Neural cell (in vitro differentiated cells): ENCODE results near the gene MOV10L1. TPM values are rescaled to one million over a fixed set of nuclear protein-coding genes. Genes with fewer than 3 reads are reported as not detected.

Experiments used
- H2AFZ ChIP-seq: fragments of 200-600, 300-800 bp; sonication (generic), shearing (Covaris generic); 2 replicates; pipeline ENCODE4 v1.6.0; 2014; ENCODE audit warnings: low read depth, mild to moderate bottlenecking, antibody characterized with exemption, low read length, moderate library complexity
- H3F3A ChIP-seq: fragments of 200-600 bp; shearing (Covaris generic); 2 replicates; pipeline ENCODE4 v1.6.1; 2016; ENCODE audit warnings: mild to moderate bottlenecking, moderate library complexity, mixed read lengths, antibody characterized with exemption, low read length; ENCODE audit not compliant: insufficient read depth, poor library complexity, severe bottlenecking
- H3K27ac ChIP-seq: fragments of 200-600, 300-800 bp; sonication (generic), shearing (Covaris generic); 2 replicates; pipeline ENCODE4 v1.5.1; 2014; ENCODE audit warnings: mild to moderate bottlenecking, low read length, moderate library complexity
- H3K27me3 ChIP-seq: fragments of 300-800, 200-600 bp; sonication (generic), shearing (Covaris generic); 2 replicates; pipeline ENCODE4 v1.6.0; 2014; ENCODE audit warnings: mild to moderate bottlenecking, low read depth, low read length, moderate library complexity; ENCODE audit not compliant: insufficient read depth
- H3K36me3 ChIP-seq: fragments of 300-800, 200-600 bp; sonication (generic), shearing (Covaris generic); 2 replicates; pipeline ENCODE4 v1.5.1; 2014; ENCODE audit warnings: mild to moderate bottlenecking, antibody characterized with exemption, low read length, moderate library complexity; ENCODE audit not compliant: insufficient read depth
- H3K4me2 ChIP-seq: fragments of 300-800, 200-600 bp; sonication (generic), shearing (Covaris generic); 2 replicates; pipeline ENCODE4 v1.6.0; 2014; ENCODE audit warnings: mild to moderate bottlenecking, low read length
- H3K4me3 ChIP-seq: fragments of 300-800, 200-600 bp; sonication (generic), shearing (Covaris generic); 2 replicates; pipeline ENCODE4 v1.5.1; 2014; ENCODE audit warnings: mild to moderate bottlenecking, low read length, moderate library complexity
- H3K79me2 ChIP-seq: fragments of 200-600 bp; shearing (Covaris generic); replicated peaks from 2 replicates; pipeline ENCODE4 v1.6.0; 2014; ENCODE audit warnings: mild to moderate bottlenecking, low read length, moderate library complexity; ENCODE audit not compliant: insufficient read depth
- H3K9ac ChIP-seq: fragments of 300-800, 200-600 bp; sonication (generic), shearing (Covaris generic); 2 replicates; pipeline ENCODE4 v1.6.1; 2016; ENCODE audit warnings: mild to moderate bottlenecking, low read length, mixed read lengths
- H3K9me2 ChIP-seq: fragments of 200-600 bp; shearing (Covaris generic); 2 replicates; pipeline ENCODE4 v1.6.1; 2016; ENCODE audit warnings: mild to moderate bottlenecking, low read length, mixed read lengths; ENCODE audit not compliant: insufficient read depth
- H3K9me3 ChIP-seq: fragments of 200-600, 300-800 bp; sonication (generic), shearing (Covaris generic); 2 replicates; pipeline ENCODE4 v1.6.1; 2016; ENCODE audit warnings: mild to moderate bottlenecking, mixed run types, low read length, moderate library complexity, mixed read lengths
- H4K20me1 ChIP-seq: fragments of 200-600 bp; shearing (Covaris generic); 2 replicates; pipeline ENCODE4 v1.6.1; 2016; ENCODE audit warnings: mild to moderate bottlenecking, mixed run types; ENCODE audit not compliant: insufficient read depth
- CTCF ChIP-seq: fragments of 450-650 bp; IDR thresholded peaks from 2 replicates; pipeline ENCODE4 v1.5.1; 2014; ENCODE audit warnings: antibody characterized with exemption, mild to moderate bottlenecking, moderate library complexity; ENCODE audit not compliant: poor library complexity, severe bottlenecking
- EP300 ChIP-seq: fragments of 450-650 bp; conservative IDR thresholded peaks from 2 replicates; pipeline ENCODE4 v1.6.1; 2014; ENCODE audit warnings: antibody characterized with exemption, mild to moderate bottlenecking, moderate library complexity; ENCODE audit not compliant: poor library complexity, severe bottlenecking
- EZH2 ChIP-seq: fragments of 200-600, 300-800 bp; shearing (Covaris generic), sonication (generic); IDR thresholded peaks from 2 replicates; pipeline ENCODE4 v1.6.1; 2014; ENCODE audit warnings: antibody characterized with exemption, low read length, borderline replicate concordance, mild to moderate bottlenecking; ENCODE audit not compliant: insufficient read depth, poor library complexity, severe bottlenecking
- MXI1 ChIP-seq: fragments of 450-650 bp; conservative IDR thresholded peaks from 2 replicates; pipeline ENCODE4 v1.6.1; 2014; ENCODE audit warnings: antibody characterized with exemption, mild to moderate bottlenecking; ENCODE audit not compliant: poor library complexity, severe bottlenecking
- POLR2AphosphoS5 ChIP-seq: IDR thresholded peaks from 2 replicates; pipeline ENCODE4 v1.6.1; 2012
- RAD21 ChIP-seq: fragments of 450-650 bp; conservative IDR thresholded peaks from 2 replicates; pipeline ENCODE4 v1.6.1; 2014; ENCODE audit warnings: antibody characterized with exemption, mild to moderate bottlenecking, moderate library complexity
- REST ChIP-seq: IDR thresholded peaks from 2 replicates; pipeline ENCODE4 v1.6.1; 2012; ENCODE audit warnings: borderline replicate concordance
- SMC3 ChIP-seq: fragments of 450-650 bp; conservative IDR thresholded peaks from 2 replicates; pipeline ENCODE4 v1.6.1; 2014; ENCODE audit warnings: antibody characterized with exemption, mild to moderate bottlenecking, moderate library complexity; ENCODE audit not compliant: poor library complexity
- TAF1 ChIP-seq: IDR thresholded peaks from 2 replicates; pipeline ENCODE4 v1.6.1; 2012; ENCODE audit warnings: low read depth
- polyA plus RNA-seq: library from polyadenylated mRNA; depleted of rRNA; stranded (reverse); fragments of >200 nt; gene quantifications from 2 replicates; pipeline ENCODE4 v1.2.3, GENCODE V29; 2014

MOV10L1 gene
- polyA plus RNA-seq, 1 donor from 2014 or later = not detected

- no peaks in the 10 kb centered on the region for H3K9me2 ChIP-seq
- peak within 1 kb of the TSS; percentile 42 for H3K27ac ChIP-seq
- peaks cover 20% of the 10 kb centered on the region for H3K79me2 ChIP-seq
- peak within 1 kb of the TSS; percentile 94 for H3K4me2 ChIP-seq
- H3K27me3 ChIP-seq = no peaks in the 10 kb centered on the region
- H3K9me3 ChIP-seq = no peaks in the 10 kb centered on the region
- H3F3A ChIP-seq = no peaks in the 10 kb centered on the region
- TF ChIP-seq POLR2AphosphoS5 (peak; percentile 91), EP300 (no peak), RAD21 (peak; percentile 18), SMC3 (no peak), MXI1 (no peak)
- peaks cover 11% of the 10 kb centered on the region for H3K36me3 ChIP-seq
- no peak within 1 kb of the TSS for H2AFZ ChIP-seq
- H4K20me1 ChIP-seq = peaks cover 3% of the 10 kb centered on the region
- H3K9ac ChIP-seq = peak within 1 kb of the TSS; percentile 81
- peak within 1 kb of the TSS; percentile 86 for H3K4me3 ChIP-seq
These were observed 110.8 kb downstream of the MOV10L1 start, which contains the start of gene SELENOO for GRCh38 chr22:50200461-50201190. SELENOO (plus strand) TSS chr22:50201011; CDS start chr22:50201037, 26 bp downstream.

DNA sequence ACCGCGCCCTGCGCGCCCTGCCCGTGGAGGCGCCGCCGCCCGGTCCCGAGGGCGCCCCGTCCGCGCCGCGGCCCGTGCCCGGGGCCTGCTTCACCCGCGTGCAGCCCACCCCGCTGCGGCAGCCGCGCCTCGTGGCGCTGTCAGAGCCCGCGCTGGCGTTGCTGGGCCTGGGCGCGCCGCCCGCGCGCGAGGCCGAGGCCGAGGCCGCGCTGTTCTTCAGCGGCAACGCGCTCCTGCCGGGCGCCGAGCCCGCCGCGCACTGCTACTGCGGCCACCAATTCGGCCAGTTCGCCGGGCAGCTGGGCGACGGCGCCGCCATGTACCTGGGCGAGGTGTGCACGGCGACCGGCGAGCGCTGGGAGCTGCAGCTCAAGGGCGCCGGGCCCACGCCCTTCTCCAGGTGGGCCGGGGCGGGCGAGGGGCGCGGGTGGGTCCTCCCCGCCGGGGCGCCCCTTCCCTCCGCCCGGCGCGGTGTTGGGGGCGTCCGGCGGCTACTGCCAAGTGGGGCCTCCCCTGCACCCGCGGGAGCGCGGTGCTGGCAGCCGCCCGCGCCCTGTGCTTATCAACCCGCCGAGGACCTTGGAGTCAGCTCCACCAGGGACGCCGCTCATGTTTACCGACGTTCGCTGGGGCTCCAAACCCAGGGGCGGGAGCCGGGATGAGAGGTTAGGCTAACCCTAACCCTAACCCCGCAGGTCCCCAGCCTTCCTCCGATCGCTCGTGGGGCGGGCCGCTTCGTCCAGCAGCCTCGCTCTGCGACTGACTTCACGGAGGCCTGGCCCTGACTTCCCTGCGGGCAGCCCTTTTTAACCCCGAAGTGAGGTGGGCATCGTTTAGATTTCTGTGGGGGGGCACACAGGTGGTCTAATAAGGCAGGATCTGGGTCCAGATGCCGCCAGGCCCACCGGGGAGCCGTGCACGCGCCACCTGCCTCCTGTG is 111.7 kb downstream of the MOV10L1 start:
- H3F3A ChIP-seq = no peaks in the 10 kb centered on the region
- H3K9me3 ChIP-seq = no peaks in the 10 kb centered on the region
- H3K36me3 ChIP-seq = peaks cover 11% of the 10 kb centered on the region
- H3K27me3 ChIP-seq = no peaks in the 10 kb centered on the region
- peaks cover 20% of the 10 kb centered on the region for H3K79me2 ChIP-seq
- H2AFZ ChIP-seq = no peak overlapping the region
- H4K20me1 ChIP-seq = peaks cover 3% of the 10 kb centered on the region
- H3K4me3 ChIP-seq = peak overlapping the region; percentile 86
- peak overlapping the region; percentile 94 for H3K4me2 ChIP-seq
- no peak for TF ChIP-seq RAD21
- no peak for TF ChIP-seq EP300
- no peak for TF ChIP-seq SMC3
- peak; percentile 77 for TF ChIP-seq MXI1
- H3K27ac ChIP-seq = no peak overlapping the region
- peak overlapping the region; percentile 81 for H3K9ac ChIP-seq
- H3K9me2 ChIP-seq = no peaks in the 10 kb centered on the region

DNA sequence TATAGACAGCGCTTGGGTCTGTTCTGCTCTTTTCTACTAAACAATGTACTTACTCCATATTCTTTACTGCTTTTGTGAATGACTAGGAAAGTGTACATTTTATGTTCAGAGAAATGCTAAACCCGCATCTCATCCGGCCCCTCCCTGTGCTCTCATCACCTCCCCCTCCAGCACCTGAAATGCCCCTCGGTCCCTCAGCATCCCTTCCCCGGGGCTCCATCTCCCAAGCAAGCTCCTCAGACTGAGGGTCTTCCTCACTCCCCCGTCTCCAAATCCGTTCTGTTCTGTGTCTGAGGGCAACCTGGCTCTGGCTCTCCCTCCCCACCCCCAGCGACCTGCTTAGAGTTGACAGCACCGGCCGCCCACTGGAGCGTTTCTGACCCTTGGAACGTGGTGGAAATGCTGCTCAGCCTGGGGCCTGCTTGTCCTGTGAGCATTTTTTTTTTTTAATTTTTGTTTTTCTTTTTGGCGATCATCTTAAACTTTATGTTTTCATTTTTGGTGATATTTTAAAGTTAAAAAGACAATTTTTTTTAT is 112.4 kb downstream of the MOV10L1 start:
- no peak for TF ChIP-seq REST
- no peak for TF ChIP-seq CTCF
- TF ChIP-seq EP300 = no peak
- no peak for TF ChIP-seq EZH2
- TF ChIP-seq POLR2AphosphoS5 = no peak
- no peak for TF ChIP-seq RAD21
- TF ChIP-seq SMC3 = no peak
- TF ChIP-seq TAF1 = no peak
- Histone ChIP-seq H3K4me3 (peak overlapping the region; percentile 86), H3K27me3 (no peaks in the 10 kb centered on the region), H3F3A (no peaks in the 10 kb centered on the region), H4K20me1 (peaks cover 3% of the 10 kb centered on the region), H3K27ac (no peak overlapping the region), H3K9me3 (no peaks in the 10 kb centered on the region), H2AFZ (no peak overlapping the region), H3K9me2 (no peaks in the 10 kb centered on the region), H3K4me2 (peak overlapping the region; percentile 94), H3K9ac (peak overlapping the region; percentile 81), H3K79me2 (peaks cover 20% of the 10 kb centered on the region), H3K36me3 (peaks cover 11% of the 10 kb centered on the region)
